Hepatocyte (in vitro differentiated cells): ENCODE results near the gene CRIM1. TPM values are rescaled to one million over a fixed set of nuclear protein-coding genes. Genes with fewer than 3 reads are reported as not detected.

Experiments
- DNase-seq: peaks from one replicate; pipeline ENCODE4 v3.0.0-alpha.2; 2016; ENCODE audit warnings: low spot score
- H2AFZ ChIP-seq: fragments of 200-600 bp; sonication (generic); 2 replicates; pipeline ENCODE4 v1.6.0; 2016; ENCODE audit warnings: antibody characterized with exemption, mild to moderate bottlenecking
- H3K27ac ChIP-seq: fragments of 200-600 bp; sonication (generic); 2 replicates; pipeline ENCODE4 v1.5.1; 2016; ENCODE audit warnings: mild to moderate bottlenecking
- H3K27me3 ChIP-seq: fragments of 200-600 bp; sonication (generic); 2 replicates; pipeline ENCODE4 v1.6.1; 2016
- H3K36me3 ChIP-seq: fragments of 200-600 bp; sonication (generic); replicated peaks from 2 replicates; pipeline ENCODE4 v1.5.1; 2016; ENCODE audit warnings: low read depth; ENCODE audit not compliant: insufficient read depth
- H3K4me1 ChIP-seq: fragments of 200-600 bp; sonication (generic); 2 replicates; pipeline ENCODE4 v1.5.1; 2016; ENCODE audit warnings: mild to moderate bottlenecking, moderate library complexity; ENCODE audit not compliant: insufficient read depth
- H3K4me2 ChIP-seq: fragments of 200-600 bp; sonication (generic); 2 replicates; pipeline ENCODE4 v1.6.0; 2016
- H3K4me3 ChIP-seq: fragments of 200-600 bp; sonication (generic); 2 replicates; pipeline ENCODE4 v1.5.1; 2016; ENCODE audit warnings: mild to moderate bottlenecking
- H3K79me2 ChIP-seq: fragments of 200-600 bp; sonication (generic); 2 replicates; pipeline ENCODE4 v1.6.0; 2017; ENCODE audit warnings: mild to moderate bottlenecking
- H3K9me2 ChIP-seq: fragments of 200-600 bp; sonication (generic); replicated peaks from 2 replicates; pipeline ENCODE4 v1.6.0; 2017; ENCODE audit warnings: mild to moderate bottlenecking; ENCODE audit not compliant: insufficient read depth
- H3K9me3 ChIP-seq: fragments of 200-600 bp; sonication (generic); 2 replicates; pipeline ENCODE4 v1.5.1; 2016; ENCODE audit warnings: low read depth, mild to moderate bottlenecking
- H4K20me1 ChIP-seq: fragments of 200-600 bp; sonication (generic); 2 replicates; pipeline ENCODE4 v1.6.0; 2016; ENCODE audit warnings: mild to moderate bottlenecking; ENCODE audit not compliant: insufficient read depth, poor library complexity, severe bottlenecking
- EZH2 ChIP-seq: fragments of 200-600 bp; sonication (generic); IDR thresholded peaks from 2 replicates; pipeline ENCODE4 v1.6.1; 2016; ENCODE audit warnings: antibody characterized with exemption, mild to moderate bottlenecking, borderline replicate concordance
- EZH2phosphoT487 ChIP-seq: fragments of 200-600 bp; sonication (generic); IDR thresholded peaks from one replicate; pipeline ENCODE4 v1.6.1; 2018; ENCODE audit warnings: antibody characterized with exemption, mild to moderate bottlenecking, low read depth, moderate library complexity; ENCODE audit not compliant: unreplicated experiment, severe bottlenecking
- WGBS: methylation state at CpG from one replicate; pipeline ENCODE4 v1.1.6; 2016; ENCODE audit warnings: low lambda C conversion rate; ENCODE audit errors: missing lambda C conversion rate; 5-methylcytosine and 5-hydroxymethylcytosine counted together
- polyA plus RNA-seq: library from polyadenylated mRNA; unstranded; fragments of >200 nt; fragmentation: Nextera tagmentation; extraction: Ambion mirVana; gene quantifications from 2 replicates; pipeline ENCODE4 v1.2.1, GENCODE V29; 2016
- total RNA-seq: library from RNA; depleted of rRNA; stranded (reverse); fragments of >200 nt; gene quantifications from 2 replicates; pipeline ENCODE4 v1.2.3, GENCODE V29; 2014
- TF ChIP-seq, protein P1 (sequence below): fragments of 200-600 bp; sonication (generic); IDR thresholded peaks from 2 replicates; pipeline ENCODE4 v1.5.1; 2016; ENCODE audit warnings: antibody characterized with exemption, mild to moderate bottlenecking; ENCODE audit not compliant: poor library complexity

CRIM1 gene
- total and polyA plus RNA-seq, 2 experiments from 2014 or later = 23.0 to 40.8 TPM

DNA sequence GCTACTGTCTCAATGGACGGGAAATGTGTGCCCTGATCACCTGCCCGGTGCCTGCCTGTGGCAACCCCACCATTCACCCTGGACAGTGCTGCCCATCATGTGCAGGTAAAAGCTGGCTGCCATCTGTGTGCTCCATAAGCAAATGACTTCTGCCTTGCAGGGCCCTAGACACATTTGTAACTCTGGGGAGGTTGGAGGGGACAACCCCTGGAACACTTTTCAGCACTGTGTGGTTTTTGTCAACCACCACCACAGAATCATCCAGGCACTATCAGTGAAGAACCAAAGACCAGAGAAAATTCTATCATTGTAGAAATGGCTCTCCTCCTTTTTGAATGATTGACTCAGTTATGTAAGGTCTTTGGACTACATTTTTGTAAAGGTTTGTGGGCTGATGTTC, 158.1 kb downstream of the CRIM1 start:
- H4K20me1 ChIP-seq = no peaks in the 10 kb centered on the region
- no peak overlapping the region for H3K4me3 ChIP-seq
- no peaks in the 10 kb centered on the region for H3K27me3 ChIP-seq
- no peaks in the 10 kb centered on the region for H3K36me3 ChIP-seq
- no peaks in the 10 kb centered on the region for H3K9me2 ChIP-seq
- no peaks in the 10 kb centered on the region for H3K79me2 ChIP-seq
- no peaks in the 10 kb centered on the region for H3K9me3 ChIP-seq
- H3K4me2 ChIP-seq = no peak overlapping the region
- 94% methylated on average over 2 of the region's 2 CpGs for WGBS
- TF ChIP-seq, protein P1, sequence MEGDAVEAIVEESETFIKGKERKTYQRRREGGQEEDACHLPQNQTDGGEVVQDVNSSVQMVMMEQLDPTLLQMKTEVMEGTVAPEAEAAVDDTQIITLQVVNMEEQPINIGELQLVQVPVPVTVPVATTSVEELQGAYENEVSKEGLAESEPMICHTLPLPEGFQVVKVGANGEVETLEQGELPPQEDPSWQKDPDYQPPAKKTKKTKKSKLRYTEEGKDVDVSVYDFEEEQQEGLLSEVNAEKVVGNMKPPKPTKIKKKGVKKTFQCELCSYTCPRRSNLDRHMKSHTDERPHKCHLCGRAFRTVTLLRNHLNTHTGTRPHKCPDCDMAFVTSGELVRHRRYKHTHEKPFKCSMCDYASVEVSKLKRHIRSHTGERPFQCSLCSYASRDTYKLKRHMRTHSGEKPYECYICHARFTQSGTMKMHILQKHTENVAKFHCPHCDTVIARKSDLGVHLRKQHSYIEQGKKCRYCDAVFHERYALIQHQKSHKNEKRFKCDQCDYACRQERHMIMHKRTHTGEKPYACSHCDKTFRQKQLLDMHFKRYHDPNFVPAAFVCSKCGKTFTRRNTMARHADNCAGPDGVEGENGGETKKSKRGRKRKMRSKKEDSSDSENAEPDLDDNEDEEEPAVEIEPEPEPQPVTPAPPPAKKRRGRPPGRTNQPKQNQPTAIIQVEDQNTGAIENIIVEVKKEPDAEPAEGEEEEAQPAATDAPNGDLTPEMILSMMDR = no peak
- no peak for TF ChIP-seq EZH2
- TF ChIP-seq EZH2phosphoT487 = no peak
- DNase-seq = no peak
- no peak overlapping the region for H3K27ac ChIP-seq
- H2AFZ ChIP-seq = no peak overlapping the region
- H3K4me1 ChIP-seq = peaks cover 5% of the 10 kb centered on the region

GRCh38 chr2:36515538-36515937, 160.0 kb downstream of the CRIM1 start:
- H3K27me3 ChIP-seq = no peaks in the 10 kb centered on the region
- no peak overlapping the region for H2AFZ ChIP-seq
- DNase-seq = no peak
- H3K4me1 ChIP-seq = peaks cover 5% of the 10 kb centered on the region
- H3K27ac ChIP-seq = peak overlapping the region; percentile 60
- no peaks in the 10 kb centered on the region for H3K36me3 ChIP-seq
- H4K20me1 ChIP-seq = no peaks in the 10 kb centered on the region
- H3K4me2 ChIP-seq = no peak overlapping the region
- WGBS = 89% methylated on average over 7 of the region's 7 CpGs
- H3K9me3 ChIP-seq = no peaks in the 10 kb centered on the region
- H3K4me3 ChIP-seq = no peak overlapping the region
- H3K79me2 ChIP-seq = no peaks in the 10 kb centered on the region
- TF ChIP-seq, protein P1 = no peak
- TF ChIP-seq EZH2 (no peak), EZH2phosphoT487 (no peak)
- no peaks in the 10 kb centered on the region for H3K9me2 ChIP-seq

DNA sequence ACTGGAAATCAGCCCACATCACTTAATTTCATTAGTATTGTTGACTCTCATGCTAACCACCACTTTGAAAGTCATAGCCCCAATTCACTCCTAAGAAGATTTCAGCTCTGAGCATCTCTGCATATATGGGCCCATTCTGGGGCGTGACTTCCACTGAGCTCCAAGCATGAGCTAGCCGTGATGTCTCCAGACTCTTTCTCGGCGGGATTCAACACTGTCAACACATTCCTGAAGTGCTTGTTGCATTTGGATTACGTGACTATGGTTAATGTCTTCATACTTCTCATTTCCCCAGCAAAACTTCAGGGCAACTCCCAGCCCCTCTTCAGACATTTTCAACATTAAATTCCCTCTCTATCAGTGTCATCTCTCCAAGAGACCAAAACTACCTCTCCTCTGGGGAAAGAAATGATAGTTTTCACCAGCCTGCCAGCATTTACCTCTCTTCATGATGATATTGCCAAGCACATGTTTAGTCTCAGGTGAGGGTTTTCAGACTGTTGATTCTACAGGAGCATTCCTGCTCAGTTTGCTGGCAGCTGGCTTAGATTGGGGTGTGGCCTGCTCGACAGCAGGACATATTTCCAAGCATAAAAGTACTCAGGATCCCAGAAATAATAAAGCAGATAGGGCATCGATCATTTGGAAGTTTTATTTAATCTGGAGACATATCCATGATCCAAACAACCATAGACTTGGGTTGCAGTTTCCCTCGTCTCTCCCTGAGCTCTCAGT, 160.7 kb downstream of the CRIM1 start:
- Histone ChIP-seq H3K4me2 (no peak overlapping the region), H3K27ac (peak overlapping the region; percentile 60), H3K36me3 (no peaks in the 10 kb centered on the region), H3K79me2 (no peaks in the 10 kb centered on the region), H3K4me3 (no peak overlapping the region), H4K20me1 (no peaks in the 10 kb centered on the region), H3K27me3 (no peaks in the 10 kb centered on the region), H2AFZ (no peak overlapping the region), H3K9me3 (no peaks in the 10 kb centered on the region), H3K9me2 (no peaks in the 10 kb centered on the region), H3K4me1 (peaks cover 5% of the 10 kb centered on the region)
- DNase-seq = peak; percentile 37
- 77% methylated on average over 8 of the region's 8 CpGs for WGBS
- TF ChIP-seq EZH2 (no peak), EZH2phosphoT487 (no peak)
- TF ChIP-seq, protein P1 = no peak

DNA sequence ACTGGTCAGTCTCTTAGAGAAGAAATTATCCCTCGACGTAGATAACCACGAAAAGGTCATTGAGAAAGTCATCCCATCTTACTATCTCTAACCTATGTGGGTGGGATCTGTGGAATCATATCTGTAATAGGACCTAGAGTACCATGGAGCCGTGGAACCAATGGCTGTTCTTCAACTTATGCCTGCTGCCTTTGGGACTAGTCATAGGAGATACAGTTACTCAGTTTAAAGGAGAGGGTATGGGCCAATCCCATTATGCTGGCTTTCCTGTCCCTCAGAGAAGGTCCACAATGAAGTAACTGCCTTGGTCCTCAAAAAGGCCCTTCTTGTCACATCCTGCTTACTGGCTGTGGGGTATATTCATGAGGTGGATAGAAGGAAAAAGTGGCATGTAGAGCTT, 164.9 kb downstream of the CRIM1 start:
- Histone ChIP-seq H3K4me1 (no peaks in the 10 kb centered on the region), H3K4me2 (no peak overlapping the region), H3K79me2 (no peaks in the 10 kb centered on the region), H4K20me1 (no peaks in the 10 kb centered on the region), H3K27me3 (no peaks in the 10 kb centered on the region), H3K36me3 (no peaks in the 10 kb centered on the region), H3K9me2 (no peaks in the 10 kb centered on the region), H3K4me3 (no peak overlapping the region), H3K27ac (no peak overlapping the region), H2AFZ (no peak overlapping the region), H3K9me3 (no peaks in the 10 kb centered on the region)
- DNase-seq = no peak
- TF ChIP-seq EZH2 = no peak
- TF ChIP-seq, protein P1 = no peak
- no peak for TF ChIP-seq EZH2phosphoT487
- WGBS = 96% methylated on average over 4 of the region's 4 CpGs
